WERI-Rb-1 (cell line): Measurements from ENCODE around the gene GALNT15.

ENCODE experiments used
- DNase-seq: peaks from one replicate; pipeline ENCODE4 v3.0.0-alpha.2; 2020
- H3K27ac ChIP-seq: fragments of 250-450 bp; sonication (Bioruptor Pico); 2 replicates; pipeline ENCODE4 v1.5.1; 2020; ENCODE audit warnings: mild to moderate bottlenecking, moderate library complexity
- H3K27me3 ChIP-seq: fragments of 250-450 bp; sonication (Bioruptor Pico); 2 replicates; pipeline ENCODE4 v1.5.1; 2021; ENCODE audit warnings: mild to moderate bottlenecking, low read depth, moderate library complexity; ENCODE audit not compliant: insufficient read depth, severe bottlenecking
- H3K36me3 ChIP-seq: fragments of 250-450 bp; sonication (Bioruptor Pico); 2 replicates; pipeline ENCODE4 v1.5.1; 2020; ENCODE audit warnings: mild to moderate bottlenecking, moderate library complexity
- H3K4me3 ChIP-seq: 2 replicates; pipeline ENCODE4 v1.5.1; 2011; ENCODE audit warnings: low read depth, mild to moderate bottlenecking, control low read depth, low read length
- H3K9me3 ChIP-seq: fragments of 250-450 bp; sonication (Bioruptor Pico); 2 replicates; pipeline ENCODE4 v1.5.1; 2021; ENCODE audit warnings: mild to moderate bottlenecking, moderate library complexity; ENCODE audit not compliant: severe bottlenecking
- CTCF ChIP-seq: IDR thresholded peaks from 2 replicates; pipeline ENCODE4 v1.5.1; 2011; ENCODE audit warnings: low read depth, mild to moderate bottlenecking, control low read depth, inconsistent platforms, low read length

Gene GALNT15

GRCh38 chr3:16239086-16239770, 64.7 kb downstream of the GALNT15 start:
- Histone ChIP-seq H3K36me3 (no peaks in the 10 kb centered on the region), H3K9me3 (peaks cover 10% of the 10 kb centered on the region), H3K4me3 (peak overlapping the region; percentile 17), H3K27ac (peak overlapping the region; percentile 84), H3K27me3 (no peaks in the 10 kb centered on the region)
- DNase-seq: peak; percentile 28
- no peak for TF ChIP-seq CTCF

GRCh38 chr3:16239780-16240179, 65.3 kb downstream of the GALNT15 start:
- no peak for TF ChIP-seq CTCF
- no peaks in the 10 kb centered on the region for H3K27me3 ChIP-seq
- peak overlapping the region; percentile 17 for H3K4me3 ChIP-seq

GRCh38 chr3:16240229-16241023, 65.9 kb downstream of the GALNT15 start:
- no peaks in the 10 kb centered on the region for H3K36me3 ChIP-seq
- DNase-seq: peak; percentile 55
- no peaks in the 10 kb centered on the region for H3K27me3 ChIP-seq

More at GRCh38 chr3:16239780-16240179, 65.3 kb downstream of the GALNT15 start:
- no peaks in the 10 kb centered on the region for H3K36me3 ChIP-seq
- H3K9me3 ChIP-seq: peaks cover 5% of the 10 kb centered on the region
- H3K27ac ChIP-seq: peak overlapping the region; percentile 84
- peak; percentile 65 for DNase-seq

GRCh38 chr3:16241225-16241624, 66.7 kb downstream of the GALNT15 start:
- H3K36me3 ChIP-seq: no peaks in the 10 kb centered on the region
- DNase-seq: no peak
- H3K4me3 ChIP-seq: no peak overlapping the region
- TF ChIP-seq CTCF: no peak
- no peaks in the 10 kb centered on the region for H3K27me3 ChIP-seq
- H3K27ac ChIP-seq: no peak overlapping the region
- H3K9me3 ChIP-seq: no peaks in the 10 kb centered on the region

More at GRCh38 chr3:16240229-16241023, 65.9 kb downstream of the GALNT15 start:
- H3K4me3 ChIP-seq: no peak overlapping the region
- no peak for TF ChIP-seq CTCF
- peaks cover 3% of the 10 kb centered on the region for H3K9me3 ChIP-seq
- peak overlapping the region; percentile 84 for H3K27ac ChIP-seq

- Histone ChIP-seq H3K36me3 (no peaks in the 10 kb centered on the region), H3K27me3 (no peaks in the 10 kb centered on the region), H3K27ac (no peak overlapping the region), H3K9me3 (no peaks in the 10 kb centered on the region), H3K4me3 (no peak overlapping the region)
- TF ChIP-seq CTCF: no peak
- no peak for DNase-seq
These were observed 67.7 kb downstream of the GALNT15 start for GRCh38 chr3:16242177-16242576.
